Bronchial epithelial cell (primary cell): ENCODE results near the gene PALM2AKAP2. TPM values are rescaled to one million over a fixed set of nuclear protein-coding genes. Genes with fewer than 3 reads are reported as not detected.
A peak's percentile ranks its signal among the peaks of the same experiment; 100 is the strongest.

ENCODE experiments used
- DNase-seq: peaks from one replicate; pipeline ENCODE4 v3.0.0-alpha.2; 2010; ENCODE audit warnings: low read depth
- FAIRE-seq: peaks from 2 replicates; lab custom pipeline; 2011; peaks lifted over from hg19 to GRCh38; lab: Jason Lieb, UNC
- H3K27me3 ChIP-seq: 2 replicates; pipeline ENCODE4 v1.5.1; 2011; ENCODE audit warnings: low read length; ENCODE audit not compliant: control insufficient read depth, insufficient read depth
- H3K36me3 ChIP-seq: 2 replicates; pipeline ENCODE4 v1.5.1; 2011; ENCODE audit warnings: low read length; ENCODE audit not compliant: control insufficient read depth, insufficient read depth
- H3K4me3 ChIP-seq: 2 replicates; pipeline ENCODE4 v1.5.1; 2011; ENCODE audit warnings: mild to moderate bottlenecking, low read depth, low read length, control low read depth
- CTCF ChIP-seq: IDR thresholded peaks from 2 replicates; pipeline ENCODE4 v1.5.1; 2011; ENCODE audit warnings: mild to moderate bottlenecking, moderate library complexity, low read length, control low read depth, inconsistent platforms; ENCODE audit not compliant: insufficient read depth, severe bottlenecking
- total RNA-seq: library from RNA; depleted of rRNA; stranded (reverse); fragments of >200 nt; gene quantifications from 2 replicates; pipeline ENCODE4 v1.2.1, GENCODE V29; 2014

The PALM2AKAP2 gene
- total RNA-seq, 1 donor from 2014 or later, result 1.3 TPM

DNA sequence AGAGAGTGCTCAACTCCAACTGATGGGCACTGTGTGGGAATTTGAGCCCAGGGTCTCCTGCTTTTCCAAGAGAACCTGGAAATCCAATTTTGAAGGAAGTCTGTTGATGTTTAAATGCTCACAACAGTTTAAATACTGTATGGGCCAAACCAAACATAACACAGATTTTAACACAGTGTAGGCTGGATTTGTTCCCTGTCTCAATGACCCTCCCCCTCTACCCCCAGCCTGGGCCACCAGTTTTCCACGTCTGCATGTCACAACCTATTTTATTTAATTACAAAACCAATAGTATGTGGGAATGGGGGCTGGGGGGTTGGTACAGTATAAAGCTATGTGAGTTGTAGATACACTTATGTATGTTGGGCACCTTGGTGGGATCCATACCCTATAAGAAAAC, 11.7 kb downstream of the PALM2AKAP2 start:
- Histone ChIP-seq H3K4me3 (no peak overlapping the region), H3K36me3 (no peaks in the 10 kb centered on the region), H3K27me3 (no peaks in the 10 kb centered on the region)
- no peak for DNase-seq
- FAIRE-seq, result no peak
- no peak for TF ChIP-seq CTCF

- TF ChIP-seq CTCF, result no peak
- DNase-seq, result peak; percentile 85
- FAIRE-seq, result no peak
Observed at GRCh38 chr9:109792951-109793546, 13.1 kb downstream of the PALM2AKAP2 start.

DNA sequence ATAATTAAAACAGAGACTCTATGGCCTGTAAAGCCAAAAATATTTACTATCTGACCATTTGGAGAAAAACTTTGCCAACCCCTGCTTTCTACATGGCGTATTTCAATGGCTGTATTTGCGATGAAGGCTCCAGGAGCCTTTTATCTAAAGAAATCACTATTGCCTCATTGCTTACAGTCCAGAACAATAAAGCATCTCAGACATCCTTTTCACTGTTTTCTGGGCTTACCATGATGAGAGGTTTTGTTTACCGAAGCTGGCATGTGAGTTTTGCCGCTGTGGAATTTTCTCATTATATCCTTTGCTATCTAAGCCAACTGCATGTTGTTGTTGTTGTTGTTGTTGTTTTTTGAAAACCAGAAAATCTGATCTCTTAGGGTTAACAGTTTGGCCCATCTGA, 13.9 kb downstream of the PALM2AKAP2 start:
- H3K36me3 ChIP-seq, result no peaks in the 10 kb centered on the region
- no peak for FAIRE-seq
- no peaks in the 10 kb centered on the region for H3K27me3 ChIP-seq
- H3K4me3 ChIP-seq, result no peak overlapping the region
- TF ChIP-seq CTCF, result no peak
- no peak for DNase-seq

More at GRCh38 chr9:109792951-109793546, 13.1 kb downstream of the PALM2AKAP2 start:
- Histone ChIP-seq H3K36me3 (no peaks in the 10 kb centered on the region), H3K4me3 (no peak overlapping the region), H3K27me3 (no peaks in the 10 kb centered on the region)

GRCh38 chr9:109794361-109795012, 14.5 kb downstream of the PALM2AKAP2 start:
- FAIRE-seq, result no peak
- no peak overlapping the region for H3K4me3 ChIP-seq
- DNase-seq, result no peak
- H3K27me3 ChIP-seq, result no peaks in the 10 kb centered on the region
- TF ChIP-seq CTCF, result no peak
- no peaks in the 10 kb centered on the region for H3K36me3 ChIP-seq

GRCh38 chr9:109795613-109796012, 15.6 kb downstream of the PALM2AKAP2 start:
- TF ChIP-seq CTCF, result no peak
- DNase-seq (no peak), FAIRE-seq (no peak)
- Histone ChIP-seq H3K36me3 (no peaks in the 10 kb centered on the region), H3K4me3 (no peak overlapping the region), H3K27me3 (no peaks in the 10 kb centered on the region)
